Testis (tissue), 2 donors: ENCODE results near the gene SUCNR1.

Source experiments
- CTCF ChIP-seq, 3 experiments: fragments of 450-650 bp in 2 of 3; fragments of 200-600 bp in 1 of 3; sonication (generic) in 1 of 3; IDR thresholded peaks; one replicate each; pipeline ENCODE4 v1.5.1; 2016 to 2019; ENCODE audit warnings: antibody characterized with exemption in 3 of 3, mild to moderate bottlenecking in 2 of 3, moderate library complexity in 1 of 3
- POLR2A ChIP-seq: fragments of 450-650 bp; IDR thresholded peaks from one replicate; pipeline ENCODE4 v1.6.1; 2017; ENCODE audit warnings: antibody characterized with exemption, mild to moderate bottlenecking, moderate library complexity

- TF ChIP-seq POLR2A, result no peak
- no peak for TF ChIP-seq CTCF (IDR thresholded peaks at IDR 0.05)
Observed at GRCh38 chr3:151925876-151926275, 52.4 kb downstream of the SUCNR1 start.
